ENCODE results near the gene OR10P1. TPM values are rescaled to one million over a fixed set of nuclear protein-coding genes. Genes with fewer than 3 reads are reported as not detected.
A peak's percentile ranks its signal among the peaks of the same experiment; 100 is the strongest.
"Not testable (repeated sequence)": the region's sequence is repeated elsewhere in the genome, so short reads cannot be mapped to it uniquely, and the experiment has no call there.

Gene OR10P1
- total RNA-seq, 6 experiments from 2014 or later = not detected

DNA sequence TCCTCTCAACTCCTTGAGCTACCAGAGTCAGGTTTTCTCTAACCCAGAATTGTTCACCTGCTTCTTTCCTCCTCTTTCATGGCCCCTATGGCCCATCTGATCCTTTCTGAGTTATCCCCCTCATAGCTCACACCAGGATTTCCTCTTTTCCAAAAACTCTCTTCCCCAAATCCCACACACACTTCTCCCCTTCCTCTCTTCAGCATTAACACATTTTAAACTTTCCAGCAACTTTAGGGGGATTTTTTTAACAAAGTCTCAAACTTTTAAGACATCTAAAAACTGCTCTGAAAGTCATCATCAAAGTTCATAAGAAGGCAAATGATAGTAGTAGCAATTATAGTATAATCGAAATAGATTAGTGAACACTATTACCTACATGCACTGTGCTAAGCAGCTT, 7.9 kb downstream of the OR10P1 start:
- H3K9me3 ChIP-seq = no peaks in the 10 kb centered on the region
- no peaks in the 10 kb centered on the region for H3K27me3 ChIP-seq
- no peak overlapping the region for H3K27ac ChIP-seq
- ATAC-seq (no peak), DNase-seq (no peak)
- H3K4me1 ChIP-seq = no peaks in the 10 kb centered on the region
- TF ChIP-seq, protein P1, sequence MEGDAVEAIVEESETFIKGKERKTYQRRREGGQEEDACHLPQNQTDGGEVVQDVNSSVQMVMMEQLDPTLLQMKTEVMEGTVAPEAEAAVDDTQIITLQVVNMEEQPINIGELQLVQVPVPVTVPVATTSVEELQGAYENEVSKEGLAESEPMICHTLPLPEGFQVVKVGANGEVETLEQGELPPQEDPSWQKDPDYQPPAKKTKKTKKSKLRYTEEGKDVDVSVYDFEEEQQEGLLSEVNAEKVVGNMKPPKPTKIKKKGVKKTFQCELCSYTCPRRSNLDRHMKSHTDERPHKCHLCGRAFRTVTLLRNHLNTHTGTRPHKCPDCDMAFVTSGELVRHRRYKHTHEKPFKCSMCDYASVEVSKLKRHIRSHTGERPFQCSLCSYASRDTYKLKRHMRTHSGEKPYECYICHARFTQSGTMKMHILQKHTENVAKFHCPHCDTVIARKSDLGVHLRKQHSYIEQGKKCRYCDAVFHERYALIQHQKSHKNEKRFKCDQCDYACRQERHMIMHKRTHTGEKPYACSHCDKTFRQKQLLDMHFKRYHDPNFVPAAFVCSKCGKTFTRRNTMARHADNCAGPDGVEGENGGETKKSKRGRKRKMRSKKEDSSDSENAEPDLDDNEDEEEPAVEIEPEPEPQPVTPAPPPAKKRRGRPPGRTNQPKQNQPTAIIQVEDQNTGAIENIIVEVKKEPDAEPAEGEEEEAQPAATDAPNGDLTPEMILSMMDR (IDR thresholded peaks at IDR 0.05) = no peak
- no peak for TF ChIP-seq POLR2A (IDR thresholded peaks at IDR 0.05)
- intact Hi-C loops (cut with DNase I) = no loop called here
- H3K36me3 ChIP-seq = no peaks in the 10 kb centered on the region
- 60% methylated on average over 1 of the region's 1 CpG for WGBS (ENCODE audit: insufficient coverage, low coverage, low lambda C conversion rate, missing lambda C conversion rate)
- H3K4me3 ChIP-seq = no peak overlapping the region

DNA sequence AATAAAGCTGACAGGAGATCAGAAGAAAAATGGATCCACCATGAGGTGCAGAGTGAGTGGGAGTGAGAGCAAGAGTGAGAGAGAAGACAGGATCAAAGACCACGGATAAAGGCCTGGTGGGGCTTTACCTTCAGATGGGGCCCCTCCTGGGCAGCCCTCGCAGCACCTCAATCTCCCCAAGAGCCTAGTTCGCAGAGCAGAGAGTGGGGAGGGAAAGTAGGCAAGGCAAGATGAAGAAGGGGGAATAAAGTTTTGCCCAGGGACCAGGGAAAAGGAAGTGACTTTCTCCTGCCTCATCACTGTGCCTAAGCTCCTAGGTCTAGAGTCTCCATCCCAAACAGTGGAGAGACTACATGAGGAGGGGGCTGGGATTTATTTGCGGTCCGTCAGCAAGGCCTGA, 10.3 kb downstream of the OR10P1 start:
- 95% methylated on average over 3 of the region's 5 CpGs for WGBS (ENCODE audit: insufficient coverage, low coverage, low lambda C conversion rate, missing lambda C conversion rate)
- intact Hi-C loops (cut with DNase I) = no loop called here
- DNase-seq (peak in 1 of 3 donors; percentile 29), ATAC-seq (no peak)
- TF ChIP-seq POLR2A (IDR thresholded peaks at IDR 0.05) = no peak
- TF ChIP-seq, protein P1 (IDR thresholded peaks at IDR 0.05) = no peak
- H3K4me3 ChIP-seq = no peak overlapping the region
- H3K27me3 ChIP-seq = no peaks in the 10 kb centered on the region
- no peaks in the 10 kb centered on the region for H3K36me3 ChIP-seq
- no peaks in the 10 kb centered on the region for H3K4me1 ChIP-seq
- H3K9me3 ChIP-seq = no peaks in the 10 kb centered on the region
- peak overlapping the region in 2 of 3 donors; percentile 19 to 47 for H3K27ac ChIP-seq

DNA sequence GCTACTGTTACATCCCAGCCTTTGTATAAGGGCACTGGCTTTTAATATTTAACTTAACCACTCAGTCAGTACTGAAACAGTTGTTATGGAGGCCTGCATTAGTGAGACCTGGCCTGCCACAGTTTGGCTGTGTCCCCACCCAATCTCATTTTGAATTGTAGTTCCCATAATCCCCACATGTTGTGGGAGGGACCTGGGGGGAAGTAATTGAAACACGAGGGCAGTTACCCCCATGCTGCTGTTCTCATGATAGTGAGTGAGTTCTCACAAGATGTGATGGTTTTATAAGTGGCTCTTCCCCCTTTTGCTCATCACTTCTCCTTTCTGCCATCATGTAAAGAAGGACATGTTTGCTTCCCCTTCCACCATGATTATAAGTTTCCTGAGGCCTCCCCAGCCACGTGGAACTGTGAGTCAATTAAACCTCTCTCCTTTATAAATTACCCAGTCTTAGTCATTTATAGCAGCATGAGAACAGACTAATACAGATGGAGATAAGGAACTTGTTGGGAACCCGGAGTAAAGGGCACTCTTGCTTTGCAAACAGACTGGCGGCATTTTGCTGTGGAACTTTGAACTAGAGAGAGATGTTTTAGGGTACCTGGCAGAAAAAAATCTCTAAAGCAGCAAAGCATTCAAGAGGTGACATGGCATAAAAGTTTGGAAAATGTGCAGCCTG, 14.1 kb downstream of the OR10P1 start:
- ATAC-seq; H3K27me3 ChIP-seq; H3K4me1 ChIP-seq; H3K27ac ChIP-seq; H3K9me3 ChIP-seq; intact Hi-C loops (cut with DNase I); H3K36me3 ChIP-seq; H3K4me3 ChIP-seq: not testable (repeated sequence)
- 15% methylated on average over 4 of the region's 4 CpGs for WGBS (ENCODE audit: insufficient coverage, low coverage, low lambda C conversion rate, missing lambda C conversion rate)
- DNase-seq = peak in 1 of 3 donors; percentile 39

DNA sequence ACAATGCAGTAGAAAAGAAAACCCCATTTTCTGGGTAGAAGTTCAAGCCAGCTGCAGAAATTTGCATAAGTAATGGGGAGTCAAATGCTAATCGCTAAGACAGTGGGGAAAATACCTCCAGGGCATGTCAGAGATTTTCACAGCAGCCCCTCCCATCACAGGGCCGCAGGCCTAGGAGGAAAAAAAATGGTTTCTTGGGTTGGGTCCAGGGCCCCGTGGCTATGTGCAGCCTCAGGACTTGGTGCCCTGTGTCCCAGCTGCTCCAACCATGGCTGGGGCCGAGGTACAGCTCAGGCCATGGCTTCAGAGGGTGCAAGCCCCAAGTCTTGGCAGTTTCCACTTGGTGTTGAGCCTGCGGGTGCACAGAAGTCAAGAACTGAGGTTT, 14.6 kb downstream of the OR10P1 start:
- DNase-seq (peak in 1 of 3 donors; percentile 40), ATAC-seq (no peak)
- TF ChIP-seq POLR2A (IDR thresholded peaks at IDR 0.05) = no peak
- TF ChIP-seq, protein P1 (IDR thresholded peaks at IDR 0.05) = no peak
- no peaks in the 10 kb centered on the region for H3K36me3 ChIP-seq
- H3K9me3 ChIP-seq = no peaks in the 10 kb centered on the region
- H3K4me1 ChIP-seq = no peaks in the 10 kb centered on the region
- no peak overlapping the region for H3K27ac ChIP-seq
- no peak overlapping the region for H3K4me3 ChIP-seq
- WGBS (ENCODE audit: insufficient coverage, low coverage, low lambda C conversion rate, missing lambda C conversion rate) = 66% methylated on average over 2 of the region's 5 CpGs
- no peaks in the 10 kb centered on the region for H3K27me3 ChIP-seq
- intact Hi-C loops (cut with DNase I) = no loop called here

DNA sequence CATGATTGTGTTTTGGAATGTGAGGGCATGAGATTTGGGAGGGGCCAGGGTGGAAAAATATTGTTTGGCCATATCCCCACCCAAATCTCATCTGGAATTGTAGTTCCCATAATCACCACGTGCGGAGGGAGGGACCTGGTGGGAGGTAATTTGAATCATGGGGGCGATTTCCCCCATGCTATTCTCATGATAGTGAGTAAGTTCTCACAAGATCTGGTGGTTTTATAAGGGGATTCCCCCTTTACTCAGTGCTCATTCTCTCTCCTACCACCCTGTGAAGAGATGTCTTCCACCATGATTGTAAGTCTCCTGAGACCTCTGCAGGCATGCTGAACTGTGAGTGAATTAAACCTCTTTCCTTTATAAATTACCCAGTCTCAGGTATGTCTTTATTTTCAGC, 15.7 kb downstream of the OR10P1 start:
- 60% methylated on average over 1 of the region's 3 CpGs for WGBS (ENCODE audit: insufficient coverage, low coverage, low lambda C conversion rate, missing lambda C conversion rate)
- Histone ChIP-seq H3K36me3 (no peaks in the 10 kb centered on the region), H3K4me3 (no peak overlapping the region), H3K4me1 (peaks cover 0 to 2% (median 0%) of the 10 kb centered on the region in 4 donors), H3K27me3 (no peaks in the 10 kb centered on the region), H3K27ac (no peak overlapping the region), H3K9me3 (no peaks in the 10 kb centered on the region)
- DNase-seq (no peak), ATAC-seq (no peak)
- intact Hi-C loops (cut with DNase I) = no loop called here
- no peak for TF ChIP-seq POLR2A (IDR thresholded peaks at IDR 0.05)
- TF ChIP-seq, protein P1 (IDR thresholded peaks at IDR 0.05) = no peak
